RWPE1 (cell line): ENCODE results near the gene NANOS2.

Experiments
- CTCF ChIA-PET: fragments of 350-600 bp; sonication (Branson Sonifier 250); formaldehyde crosslinking; extraction: SDS; loops from one replicate; lab custom pipeline; 2021; lab: Yijun Ruan, JAX
- POLR2A ChIA-PET: fragments of 400-600 bp; formaldehyde crosslinking; extraction: SDS; loops from one replicate; lab custom pipeline; 2020; ENCODE audit warnings: antibody characterized with exemption; ENCODE audit not compliant: low non-redundant PET; lab: Yijun Ruan, JAX
- DNase-seq: peaks from one replicate; pipeline ENCODE4 v3.0.0; 2012; ENCODE audit warnings: low spot score
- H3K27ac ChIP-seq: fragments of 450-650 bp; 2 replicates; pipeline ENCODE4 v1.5.1; 2017
- TF ChIP-seq, protein P1 (sequence below): fragments of 450-650 bp; conservative IDR thresholded peaks from 2 replicates; pipeline ENCODE4 v1.5.1; 2017; ENCODE audit warnings: low read depth, mild to moderate bottlenecking

NANOS2 gene

DNA sequence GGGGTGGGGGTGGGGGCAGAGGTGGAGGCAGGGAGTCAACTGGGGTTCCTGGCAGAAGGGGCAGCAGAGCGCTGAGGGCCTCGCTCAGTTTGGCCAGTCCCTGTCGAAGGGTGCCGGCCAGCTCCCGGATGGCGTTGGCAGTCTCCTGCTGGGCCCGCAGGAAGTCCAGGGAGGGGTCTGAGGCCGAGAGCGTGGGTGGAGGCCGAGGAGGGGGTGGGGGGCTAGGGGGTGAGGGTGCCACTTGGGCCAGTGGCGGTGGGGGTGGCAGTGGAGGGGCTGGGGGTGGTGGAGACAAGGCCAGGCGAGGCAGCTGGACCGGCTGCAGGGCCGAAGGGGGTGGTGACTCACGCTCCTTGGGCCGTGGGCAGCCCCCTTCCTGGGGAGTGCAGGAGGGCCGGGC, 23.7 kb downstream of the NANOS2 start:
- DNase-seq: no peak
- H3K27ac ChIP-seq: no peak overlapping the region
- ChIA-PET POLR2A (no interaction called here), CTCF (interaction anchor here (0.7 kb wide), 1 partner anchor 74 kb away, joined by 6 read pairs; no protein-coding TSS in a partner anchor)
- TF ChIP-seq, protein P1, sequence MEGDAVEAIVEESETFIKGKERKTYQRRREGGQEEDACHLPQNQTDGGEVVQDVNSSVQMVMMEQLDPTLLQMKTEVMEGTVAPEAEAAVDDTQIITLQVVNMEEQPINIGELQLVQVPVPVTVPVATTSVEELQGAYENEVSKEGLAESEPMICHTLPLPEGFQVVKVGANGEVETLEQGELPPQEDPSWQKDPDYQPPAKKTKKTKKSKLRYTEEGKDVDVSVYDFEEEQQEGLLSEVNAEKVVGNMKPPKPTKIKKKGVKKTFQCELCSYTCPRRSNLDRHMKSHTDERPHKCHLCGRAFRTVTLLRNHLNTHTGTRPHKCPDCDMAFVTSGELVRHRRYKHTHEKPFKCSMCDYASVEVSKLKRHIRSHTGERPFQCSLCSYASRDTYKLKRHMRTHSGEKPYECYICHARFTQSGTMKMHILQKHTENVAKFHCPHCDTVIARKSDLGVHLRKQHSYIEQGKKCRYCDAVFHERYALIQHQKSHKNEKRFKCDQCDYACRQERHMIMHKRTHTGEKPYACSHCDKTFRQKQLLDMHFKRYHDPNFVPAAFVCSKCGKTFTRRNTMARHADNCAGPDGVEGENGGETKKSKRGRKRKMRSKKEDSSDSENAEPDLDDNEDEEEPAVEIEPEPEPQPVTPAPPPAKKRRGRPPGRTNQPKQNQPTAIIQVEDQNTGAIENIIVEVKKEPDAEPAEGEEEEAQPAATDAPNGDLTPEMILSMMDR: no peak

DNA sequence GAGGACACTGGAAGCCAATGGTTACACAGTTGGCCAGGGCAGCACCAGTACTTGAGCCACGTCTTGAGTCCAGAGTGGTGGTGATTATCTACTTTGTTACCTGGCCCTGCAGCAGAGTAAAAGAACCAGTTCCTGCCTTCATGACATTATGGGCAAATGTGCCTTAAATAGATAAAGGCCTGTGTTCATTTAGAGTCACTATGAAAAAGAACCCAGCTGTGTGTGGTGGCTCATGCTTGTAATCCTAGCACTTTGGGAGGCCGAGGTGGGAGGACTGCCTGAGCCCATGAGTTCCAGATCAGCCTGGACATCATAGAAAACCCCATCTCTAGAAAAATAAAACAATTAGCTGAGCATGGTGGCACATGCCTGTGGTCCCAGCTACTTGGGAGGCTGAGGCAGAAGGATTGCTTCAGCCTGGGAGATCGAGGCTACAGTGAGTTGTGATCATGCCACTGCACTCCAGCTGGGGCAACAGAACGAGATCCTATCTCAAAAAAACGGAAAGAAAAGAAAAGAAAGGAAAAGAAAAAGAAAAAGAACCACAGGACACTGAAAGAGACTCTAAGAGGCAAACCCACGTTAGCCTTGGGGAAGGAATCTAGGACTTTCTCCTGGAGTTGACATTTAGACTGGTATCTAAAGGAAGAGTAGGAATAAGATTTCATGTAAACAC, 25.2 kb downstream of the NANOS2 start:
- DNase-seq: no peak
- POLR2A ChIA-PET: no interaction called here
- CTCF ChIA-PET: interaction anchor here (0.7 kb wide), 1 partner anchor 130 kb away, joined by 5 read pairs; no protein-coding TSS in a partner anchor
- peak overlapping the region; percentile 32 for H3K27ac ChIP-seq
- TF ChIP-seq, protein P1: no peak

DNA sequence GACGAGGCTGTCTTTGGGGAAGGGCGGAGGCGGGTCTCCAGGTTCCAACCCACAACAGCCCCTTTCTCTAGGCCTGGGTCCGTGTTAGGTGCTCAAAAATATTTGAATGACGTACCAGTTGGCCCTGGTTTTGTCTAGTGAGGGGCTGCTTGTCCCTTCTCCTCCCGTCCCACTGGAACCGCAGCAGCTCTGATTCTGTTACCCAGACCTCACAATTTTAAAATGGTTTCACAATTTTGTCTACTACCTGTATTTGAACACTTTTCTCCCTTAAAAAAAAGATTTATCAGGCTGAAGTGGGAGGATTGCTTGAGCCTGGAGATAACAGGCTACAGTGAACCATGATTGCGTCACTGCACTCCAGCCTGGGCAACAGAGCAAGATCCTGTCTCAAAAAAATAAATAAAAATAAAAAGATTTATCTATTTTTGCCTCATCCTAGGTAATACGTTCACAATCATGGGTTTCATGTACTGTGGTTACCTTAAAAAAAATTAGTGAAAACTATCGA, 27.3 kb downstream of the NANOS2 start:
- peak overlapping the region; percentile 93 for H3K27ac ChIP-seq
- CTCF ChIA-PET: no interaction called here
- DNase-seq: no peak
- TF ChIP-seq, protein P1: no peak
- POLR2A ChIA-PET: no interaction called here

DNA sequence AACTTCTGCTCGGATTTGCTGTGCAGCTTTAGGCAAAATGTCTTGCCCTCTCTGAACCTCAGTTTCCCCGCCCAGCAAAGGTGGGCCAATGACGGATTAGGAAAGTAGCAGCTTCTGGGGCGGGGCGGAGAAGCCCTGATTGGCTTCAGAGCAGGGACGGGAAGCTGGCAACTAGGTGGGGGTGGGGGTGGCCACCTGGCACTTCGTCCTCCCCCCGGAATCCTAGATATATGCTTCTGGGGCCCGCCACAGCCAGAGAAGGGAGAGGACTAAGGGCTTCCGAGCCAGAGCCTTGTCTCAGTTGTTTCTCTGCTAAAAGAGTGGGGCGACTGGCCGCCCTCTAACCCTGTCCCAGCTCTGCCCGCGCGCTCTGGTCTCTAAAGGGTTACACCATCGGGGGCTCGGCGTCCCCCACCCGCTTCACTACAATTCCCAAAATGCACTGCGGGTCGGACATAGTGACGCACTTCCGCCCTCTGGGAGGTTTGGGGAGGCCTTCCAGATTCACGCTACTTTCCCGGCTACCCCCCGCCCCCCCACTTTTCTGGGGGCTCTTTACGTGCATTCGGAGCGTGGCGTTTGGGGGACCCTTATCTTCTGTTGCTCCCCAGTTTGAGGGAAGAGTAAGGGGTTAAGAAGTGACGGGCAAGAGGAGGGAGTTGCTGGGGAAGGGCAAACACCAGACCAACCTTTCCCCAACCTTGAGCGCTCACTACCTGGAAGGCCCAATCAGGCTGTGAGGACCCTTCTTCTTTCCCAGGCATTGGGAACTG, 28.0 kb downstream of the NANOS2 start:
- TF ChIP-seq, protein P1: no peak
- ChIA-PET POLR2A (interaction anchor here (0.7 to 0.8 kb wide), 2 partner anchors 16 to 61 kb away, joined by 3 read pairs; partner anchors contain the start of gene MYPOP), CTCF (interaction anchor here (0.6 to 0.8 kb wide), 2 partner anchors 169 to 1303 kb away, joined by 4 read pairs; no protein-coding TSS in a partner anchor)
- peak; percentile 94 for DNase-seq
- peak overlapping the region; percentile 93 for H3K27ac ChIP-seq

DNA sequence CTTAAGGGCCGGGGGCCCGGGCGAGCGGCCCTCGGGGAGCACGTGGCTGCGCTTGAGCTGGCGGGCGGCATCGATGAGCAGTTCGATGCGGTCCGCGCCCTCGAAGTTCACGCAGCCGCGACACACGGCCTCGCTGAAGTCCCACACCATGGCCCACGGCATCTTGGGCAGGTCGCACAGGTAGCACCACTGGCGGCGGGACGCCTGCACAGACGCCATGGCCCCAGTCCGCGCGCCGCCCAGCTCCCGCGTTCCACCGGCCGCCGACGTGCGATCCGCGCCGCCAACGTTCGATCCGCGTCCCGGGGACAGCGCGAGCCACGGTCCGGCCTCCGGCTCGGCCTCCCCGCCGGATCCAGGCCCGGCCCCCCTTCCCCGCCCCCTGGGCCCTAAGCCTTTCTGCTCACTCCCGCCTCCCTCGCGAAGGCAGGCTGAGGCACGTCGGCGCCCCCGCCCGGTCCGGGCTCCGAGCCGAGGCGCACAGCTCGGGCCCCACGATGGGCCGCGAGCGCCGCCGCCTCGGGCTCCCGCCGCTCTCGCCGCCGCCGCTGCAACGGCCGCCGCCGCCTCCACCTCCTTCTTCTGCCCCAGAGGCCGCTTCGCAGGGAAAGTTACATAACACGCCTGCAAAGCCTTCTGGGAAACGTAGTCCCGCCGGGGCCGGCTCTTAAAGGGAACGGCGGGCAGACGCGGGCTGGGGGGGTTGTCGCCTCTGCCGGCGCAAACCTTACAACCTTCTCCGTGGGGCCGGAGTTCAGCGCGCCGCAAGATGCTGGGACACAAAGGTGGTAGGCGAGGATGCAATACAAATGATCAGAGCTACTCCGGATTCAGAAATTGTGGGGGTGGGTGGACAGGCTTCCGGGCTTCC, 28.8 kb downstream of the NANOS2 start, which contains the start of gene IRF2BP1:
TSS of gene IRF2BP1 (minus strand) at position 586 of the 871 bp plus-strand sequence. CDS start at position 219, 367 bp downstream.
- ChIA-PET CTCF (interaction anchor here (0.6 to 1.1 kb wide), 6 partner anchors 68 to 1302 kb away, joined by 3 to 5 read pairs (median 4); no protein-coding TSS in a partner anchor), POLR2A (interaction anchor here (0.7 to 0.8 kb wide), 2 partner anchors 17 to 61 kb away, joined by 3 read pairs; partner anchors contain the start of gene MYPOP)
- peak within 1 kb of the TSS; percentile 93 for H3K27ac ChIP-seq
- TF ChIP-seq, protein P1: no peak
- DNase-seq: peak; percentile 91
